T-helper 2 cell (primary cell): ENCODE data around the gene OASL.
"Not testable (repeated sequence)": the region's sequence is repeated elsewhere in the genome, so short reads cannot be mapped to it uniquely, and the experiment has no call there.

Experiments used
- DNase-seq, 5 experiments: peaks; one replicate each; pipeline versions ENCODE4 v3.0.0 to v3.0.0-alpha.2; 2012 to 2022

Gene OASL

DNA sequence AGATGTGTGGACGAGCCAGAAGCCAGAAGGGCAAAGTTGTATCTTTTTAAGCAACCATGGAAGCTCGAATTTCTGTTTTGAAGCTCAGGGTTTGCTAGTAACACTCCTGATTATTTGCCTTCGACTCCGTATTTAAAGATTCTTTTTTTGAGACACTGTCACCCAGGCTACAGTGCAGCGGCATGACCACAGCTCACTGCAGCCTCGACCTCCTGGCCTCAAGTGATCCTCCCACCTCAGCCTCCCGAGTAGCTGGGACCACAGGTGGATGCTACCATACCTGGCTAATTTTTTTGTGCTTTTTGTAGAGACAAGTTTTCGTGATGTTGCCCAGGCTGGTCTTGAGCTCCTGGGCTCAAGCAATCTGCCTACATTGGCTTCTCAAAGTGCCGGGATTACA lies 18.7 kb upstream of the OASL start:
- DNase-seq, result no peak

- DNase-seq, result no peak
Measured at GRCh38 chr12:121053706-121054105, 14.7 kb upstream of the OASL start.

DNA sequence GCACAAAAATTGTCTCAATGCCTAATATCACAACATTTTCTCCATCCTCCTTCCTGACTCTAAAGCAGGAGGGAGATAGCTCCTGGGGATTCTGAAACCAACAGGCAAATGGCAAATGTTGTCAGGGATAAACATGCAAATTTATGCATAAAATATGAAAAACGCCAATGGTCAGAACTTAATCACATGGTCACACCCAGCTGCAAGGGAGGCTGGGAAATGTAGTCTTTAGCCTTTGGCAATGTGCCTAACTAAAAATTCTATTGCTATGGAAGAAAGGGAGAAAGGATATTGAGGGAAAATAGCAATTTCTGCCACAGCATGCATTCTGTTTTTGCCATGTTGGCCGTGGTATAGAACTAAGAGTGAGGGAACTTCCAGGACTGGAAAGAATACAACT lies 11.7 kb upstream of the OASL start:
- no peak for DNase-seq

GRCh38 chr12:121048442-121048841 lies 9.4 kb upstream of the OASL start:
- DNase-seq, result peak in 1 of 5 experiments; percentile 34

- DNase-seq, result not testable (repeated sequence)
Measured at GRCh38 chr12:121047400-121047799, 8.4 kb upstream of the OASL start.

- no peak for DNase-seq
Measured at GRCh38 chr12:121043067-121043466, 4.0 kb upstream of the OASL start.

DNA sequence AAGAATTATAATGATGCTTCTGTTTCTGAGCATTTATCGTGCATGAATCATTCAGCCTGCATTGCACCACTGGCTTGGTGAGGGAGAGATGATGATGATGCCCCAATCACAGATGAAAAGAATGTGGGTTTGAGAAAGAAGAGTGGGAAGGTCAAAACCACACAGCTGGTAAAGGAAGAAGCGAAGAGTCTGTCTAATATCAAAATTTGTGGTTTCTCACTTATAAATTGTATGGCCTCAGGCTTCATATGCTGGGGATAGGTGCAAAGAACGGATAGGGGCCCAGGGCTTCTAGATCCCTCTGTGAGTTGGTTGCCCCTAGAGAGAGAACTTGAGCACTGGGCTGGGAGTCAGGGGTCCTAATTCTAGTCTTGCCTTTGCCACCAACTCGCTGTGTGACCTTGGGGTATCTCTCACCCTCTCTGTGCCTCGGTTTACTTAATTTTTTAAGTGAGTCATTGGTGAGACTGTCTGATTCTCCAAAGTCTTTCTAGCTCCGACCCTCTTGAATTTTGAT lies 2.2 kb downstream of the OASL start:
- peak in 3 of 5 experiments; percentile 9 to 71 (median 53) for DNase-seq

DNA sequence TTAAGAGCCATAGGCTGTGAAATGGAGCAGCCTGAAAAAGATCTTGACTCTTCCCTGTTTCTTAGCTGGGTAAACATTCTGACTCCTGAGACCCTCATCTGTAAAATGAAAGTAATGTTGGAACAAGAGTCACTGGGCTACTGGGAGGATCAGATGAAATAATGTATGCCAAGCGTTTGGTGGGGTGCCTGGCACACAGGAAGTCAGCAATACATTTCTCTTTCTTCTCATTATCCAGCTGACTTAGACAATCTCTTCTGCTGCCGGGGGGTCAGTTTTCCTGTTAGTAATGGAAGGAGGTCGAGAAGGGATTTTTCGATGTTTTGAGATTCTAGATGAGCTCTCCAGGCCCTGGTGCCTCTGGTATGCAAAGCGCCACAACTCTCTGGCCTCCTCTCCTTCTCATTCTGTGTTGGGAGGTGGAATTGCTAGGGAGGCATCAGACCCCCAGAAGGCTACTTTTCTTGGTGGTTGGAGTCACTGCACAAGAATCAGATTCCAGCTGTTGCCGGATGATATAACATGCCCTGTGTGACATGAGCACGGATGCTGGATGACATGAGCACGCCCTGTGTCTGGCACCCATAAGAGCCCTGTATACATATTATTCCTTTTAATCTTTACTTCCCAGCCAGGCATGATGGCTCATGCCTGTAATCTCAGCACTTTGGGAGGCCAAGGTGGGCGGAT lies 4.3 kb downstream of the OASL start:
- DNase-seq, result peak in 1 of 5 experiments; percentile 33

DNA sequence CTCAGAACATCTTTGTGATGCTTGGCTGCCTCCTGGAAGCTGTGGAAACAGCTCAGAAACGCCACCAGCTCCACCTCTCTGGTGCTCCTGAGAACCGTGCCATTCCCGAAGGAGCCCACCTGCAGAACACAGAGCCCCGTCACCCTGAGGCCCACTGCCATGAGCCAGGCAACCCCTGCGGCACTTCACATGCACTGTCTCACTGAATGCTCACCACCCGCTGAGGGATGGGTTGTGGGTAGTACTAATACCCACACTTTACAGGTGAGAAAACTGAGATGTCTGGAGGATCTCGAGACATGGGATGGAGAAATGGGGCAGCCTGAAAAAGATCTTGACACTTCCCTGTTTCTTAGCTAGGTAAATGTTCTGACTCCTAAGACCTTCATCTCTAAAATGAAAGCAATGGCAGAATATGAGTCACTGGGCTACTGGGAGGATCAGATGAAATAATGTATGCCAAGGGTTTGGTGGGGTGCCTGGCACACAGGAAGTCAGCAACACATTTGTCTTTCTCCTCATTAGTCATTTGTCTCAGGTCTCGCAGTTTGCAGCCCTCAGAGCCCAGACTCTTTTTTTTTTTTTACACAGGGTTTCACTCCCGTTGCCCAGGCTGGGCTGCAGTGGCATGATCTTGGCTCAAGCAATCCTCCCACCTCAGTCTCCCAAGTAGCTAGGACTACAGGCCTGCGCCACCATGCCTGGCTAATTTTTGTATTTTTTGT lies 5.3 kb downstream of the OASL start:
- peak in 3 of 5 experiments; percentile 32 to 92 (median 84) for DNase-seq

DNA sequence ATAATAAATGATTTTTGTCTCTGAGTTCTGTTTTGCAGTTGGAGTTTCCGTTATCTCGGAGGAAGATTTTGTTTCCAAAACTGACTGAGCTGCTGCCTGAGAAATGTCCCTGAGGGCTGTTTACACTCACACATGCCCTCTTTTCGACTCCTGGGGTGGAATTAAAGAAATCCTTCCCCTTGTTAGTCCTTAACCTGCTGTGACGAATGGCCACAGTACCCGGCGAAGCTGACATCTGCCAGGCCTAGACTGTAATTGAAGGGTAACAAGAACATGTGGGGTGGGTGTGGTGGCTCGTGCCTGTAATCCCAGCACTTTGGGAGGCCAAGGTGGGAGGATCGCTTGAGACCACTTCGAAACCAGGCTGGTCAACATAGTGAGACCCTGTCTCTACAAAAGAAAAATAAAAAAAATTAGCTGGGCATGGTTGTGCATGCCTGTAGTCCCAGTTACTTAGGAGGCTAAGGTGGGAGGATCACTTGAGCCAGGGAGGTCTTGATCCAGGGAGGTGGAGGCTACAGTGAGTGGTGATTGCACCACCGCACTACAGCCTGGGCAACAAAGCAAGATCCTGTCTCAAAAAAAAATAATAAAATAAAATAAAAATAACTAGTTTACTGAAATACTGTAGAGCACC lies 8.4 kb downstream of the OASL start:
- DNase-seq, result no peak

DNA sequence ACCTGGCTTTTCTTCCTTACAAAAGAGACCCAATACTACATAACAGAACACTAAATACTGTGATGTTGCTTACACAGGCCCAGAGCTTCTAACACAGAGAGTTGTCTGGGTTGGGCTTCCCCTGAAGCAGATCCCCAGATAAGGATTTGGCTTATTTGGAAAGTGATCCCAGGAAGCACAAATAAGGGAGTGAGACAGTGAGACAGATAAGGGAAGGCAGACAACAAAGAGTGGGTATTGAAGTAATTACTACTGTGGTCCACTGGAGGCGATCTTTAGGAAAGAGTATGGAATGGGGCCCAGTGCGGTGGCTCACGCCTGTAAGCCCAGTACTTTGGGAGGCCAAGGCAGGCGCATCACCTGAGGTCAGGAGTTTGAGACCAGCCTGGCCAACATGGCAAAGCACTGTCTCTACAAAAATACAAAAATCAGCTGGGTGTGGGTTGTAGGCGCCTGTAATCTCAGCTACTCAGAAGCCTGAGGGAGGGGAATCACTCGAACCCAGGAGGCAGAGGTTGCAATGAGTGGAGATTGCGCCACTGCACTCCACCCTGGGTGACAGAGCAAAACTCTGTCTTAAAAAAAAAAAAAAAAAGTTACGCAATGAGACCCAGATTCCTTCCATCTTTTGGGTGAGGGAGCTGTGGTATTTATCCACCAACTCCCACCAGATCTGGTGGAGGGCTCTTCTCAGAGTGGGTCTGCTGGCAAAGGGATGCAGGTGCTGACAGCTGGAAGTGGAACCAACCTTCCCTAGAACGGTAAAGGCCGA lies 12.6 kb downstream of the OASL start:
- DNase-seq, result no peak

GRCh38 chr12:121025442-121026226 lies 13.4 kb downstream of the OASL start:
- DNase-seq, result no peak

DNA sequence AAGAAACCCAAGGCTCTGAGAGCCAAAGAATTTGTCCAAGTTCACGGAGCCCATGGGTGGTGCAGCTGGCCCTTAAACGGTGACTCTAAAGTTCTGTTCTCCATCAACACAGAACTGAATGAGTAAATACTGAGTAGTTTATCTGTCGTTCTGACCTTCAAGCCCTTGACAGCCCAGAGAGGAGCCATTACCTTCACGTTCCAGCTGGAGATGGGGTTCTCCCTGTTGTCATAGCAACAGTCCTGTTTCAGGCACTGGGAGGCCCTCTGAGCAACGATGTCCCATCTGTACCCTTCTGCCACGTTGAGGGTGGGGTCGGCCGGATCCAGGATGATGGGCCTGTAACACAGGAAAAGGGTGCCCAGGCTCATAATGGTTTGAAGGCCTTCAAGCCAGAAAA lies 15.2 kb downstream of the OASL start:
- DNase-seq, result no peak

DNA sequence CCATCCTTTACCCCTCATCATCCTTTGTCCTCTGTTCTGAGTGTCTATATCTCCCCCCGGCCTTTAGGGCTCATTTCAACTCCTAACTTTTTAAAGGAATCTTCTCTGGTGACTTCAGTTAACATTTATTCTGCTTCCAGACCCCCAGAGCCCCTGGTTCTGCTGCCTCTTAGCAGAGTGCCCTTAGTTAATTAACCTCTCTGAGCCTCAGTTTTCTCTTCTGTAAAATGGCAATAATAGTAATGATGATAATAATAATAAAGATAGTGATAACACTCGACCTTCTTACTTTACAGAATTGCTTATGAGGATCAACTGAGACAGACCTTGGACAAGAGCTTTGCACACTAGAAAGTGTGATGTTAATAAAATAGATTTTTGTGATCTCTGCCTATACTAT lies 16.3 kb downstream of the OASL start:
- no peak for DNase-seq

DNA sequence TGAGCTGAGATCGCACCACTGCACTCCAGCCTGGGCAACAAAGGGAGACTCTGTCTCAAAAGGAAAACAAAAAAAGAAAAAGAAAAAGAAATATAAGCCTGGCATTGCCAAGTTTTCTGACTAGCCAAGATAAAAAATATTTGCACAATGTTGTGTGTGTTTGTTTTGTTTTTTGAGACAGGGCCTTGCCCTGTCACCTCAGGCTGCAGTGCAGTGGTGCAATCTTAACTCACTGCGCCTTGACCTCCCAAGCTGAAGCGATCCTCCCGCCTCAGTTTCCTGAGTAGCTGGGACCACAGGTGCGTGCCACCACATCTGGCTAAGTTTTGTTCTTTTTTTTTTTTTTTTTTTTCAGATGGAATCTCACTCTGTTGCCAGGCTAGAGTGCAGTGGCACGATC lies 17.3 kb downstream of the OASL start:
- no peak for DNase-seq

DNA sequence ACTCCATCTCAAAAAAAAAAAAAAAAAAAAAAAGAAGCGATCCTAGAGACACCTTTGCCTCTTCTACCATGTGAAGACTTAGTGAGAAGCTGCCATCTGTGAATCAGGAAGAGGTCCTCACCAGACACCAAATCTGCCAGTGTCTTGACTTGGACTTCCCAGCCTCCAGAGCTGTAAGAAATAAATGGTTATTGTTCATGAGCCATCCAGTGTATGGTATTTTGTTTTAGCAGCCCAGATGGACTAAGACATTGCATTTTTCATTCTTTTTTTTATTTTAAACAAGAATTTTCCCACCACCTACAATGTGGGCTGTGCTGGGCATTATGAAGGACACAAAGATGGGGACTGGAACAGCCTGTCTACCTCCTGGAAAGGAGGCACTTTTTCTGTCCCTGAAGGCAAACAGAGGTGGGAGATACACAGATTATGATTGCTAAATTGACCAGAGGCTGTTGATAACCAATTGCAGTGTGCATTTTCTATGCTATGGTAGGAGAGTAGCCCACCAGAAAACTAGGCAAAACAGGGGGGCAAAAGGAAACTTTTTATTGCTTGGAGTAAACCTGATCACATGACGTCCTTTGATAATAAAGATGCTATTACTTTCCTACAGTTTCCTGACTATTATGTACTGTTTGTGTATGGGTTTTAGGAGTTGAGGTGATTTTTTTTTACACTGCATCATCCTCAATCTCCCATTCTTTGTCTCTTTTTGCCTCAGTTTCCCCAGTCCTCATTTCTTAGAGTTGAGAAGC lies 20.0 kb downstream of the OASL start:
- no peak for DNase-seq

DNA sequence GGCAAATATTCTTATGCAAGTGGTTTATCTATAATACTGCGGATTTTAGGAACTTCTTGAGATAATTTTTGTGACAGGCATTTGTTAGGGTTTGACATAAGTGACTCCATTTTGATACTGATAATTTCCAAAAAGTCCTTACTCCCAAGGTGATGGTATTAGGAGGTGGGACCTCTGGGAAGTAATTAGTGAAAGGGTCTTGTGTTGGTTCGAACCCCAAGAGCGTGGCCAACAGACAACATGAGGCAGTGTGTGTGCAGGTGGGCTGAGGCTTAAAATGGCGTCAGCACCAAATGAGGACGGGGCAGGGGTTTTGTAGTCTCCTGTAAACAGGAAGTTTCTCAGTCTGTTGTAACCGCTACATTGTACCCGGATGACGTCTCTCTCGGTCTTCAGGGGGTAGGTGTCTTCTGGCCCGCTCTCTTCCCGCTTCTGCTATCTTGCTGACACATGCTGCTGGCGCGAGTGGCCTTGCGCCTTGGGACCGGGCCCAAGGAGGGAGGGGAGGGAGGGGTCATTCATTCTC lies 21.0 kb downstream of the OASL start:
- no peak for DNase-seq

DNA sequence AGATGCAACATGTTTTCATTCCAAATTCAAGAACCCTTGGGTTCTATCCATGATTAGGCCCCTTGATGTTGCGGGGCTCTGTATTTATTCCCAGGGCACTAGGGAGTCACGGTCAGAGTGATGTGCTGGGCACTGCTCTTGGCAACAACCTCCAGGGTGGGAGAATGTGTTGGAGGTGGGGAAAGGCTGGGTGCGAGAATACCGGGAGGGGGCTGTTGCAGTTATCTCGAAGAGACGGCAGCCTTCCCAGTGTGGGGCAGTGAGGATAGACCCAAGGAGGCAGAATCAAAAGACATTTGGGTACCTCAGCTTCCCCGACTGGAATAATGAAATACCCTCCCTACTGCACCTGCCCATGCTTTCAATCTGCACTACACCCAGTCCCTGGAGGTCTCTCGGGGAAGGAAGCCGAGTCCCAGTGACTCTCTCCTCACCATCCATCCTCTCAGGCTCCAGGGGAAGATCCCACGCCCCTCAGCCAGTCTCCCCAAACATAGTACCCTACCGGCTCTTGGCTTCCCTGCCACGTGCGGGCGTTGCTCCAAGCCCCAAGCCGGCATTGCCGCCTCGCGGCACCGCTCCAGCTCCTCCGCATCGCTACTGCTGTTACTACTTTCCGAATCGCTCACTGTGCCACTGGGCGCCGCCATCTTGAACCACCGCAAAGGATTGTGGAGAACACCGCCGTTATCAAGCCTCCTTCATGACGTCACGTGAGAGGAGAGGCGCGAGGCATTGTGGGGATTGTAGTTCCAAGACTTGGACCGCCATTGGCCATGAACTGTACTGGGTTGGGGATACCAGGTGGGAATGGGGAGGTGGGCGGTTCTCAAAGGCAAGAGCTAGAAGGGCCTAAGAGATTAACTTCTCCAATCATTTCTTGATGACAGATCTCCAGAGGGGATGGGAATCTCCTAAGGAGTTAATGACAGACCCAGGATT lies 22.9 kb downstream of the OASL start, which contains the start of gene C12orf43:
TSS of gene C12orf43 (minus strand) at position 663 of the 942 bp plus-strand sequence. CDS start at position 650, 13 bp downstream.
- DNase-seq, result peak; percentile 69 to 94 (median 87)

- no peak for DNase-seq
Measured at GRCh38 chr12:121013715-121014114, 25.3 kb downstream of the OASL start.

DNA sequence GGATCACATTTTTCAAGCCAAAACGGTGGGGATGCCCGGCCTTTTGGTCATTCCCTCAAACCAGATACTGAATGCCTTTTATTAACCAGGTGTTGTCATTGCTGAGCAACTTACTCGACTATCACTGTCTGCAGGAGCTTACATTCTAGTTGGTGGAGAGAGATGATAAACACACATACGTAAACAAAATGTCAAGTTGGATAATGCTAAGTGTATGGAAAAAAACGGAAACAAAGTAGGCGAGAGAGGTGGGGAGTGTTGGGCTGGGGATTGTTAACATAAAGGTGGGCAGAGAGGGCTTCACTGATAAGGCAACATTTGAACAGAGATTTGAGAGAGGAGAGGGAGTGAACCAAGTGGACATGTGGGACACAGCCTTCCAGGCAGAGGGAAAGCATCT lies 27.2 kb downstream of the OASL start:
- DNase-seq, result no peak
